HEK293 (cell line): ENCODE measurements around the gene CIROP.

ENCODE experiments used
- BCL11A ChIP-seq: fragments of 450-650 bp; formaldehyde crosslinking; IDR thresholded peaks from 2 replicates; pipeline ENCODE4 v1.5.1; 2016; ENCODE audit warnings: low read depth, missing biosample characterization, missing genetic modification characterization
- CTCF ChIP-seq: fragments of 450-650 bp; formaldehyde crosslinking; IDR thresholded peaks from 2 replicates; pipeline ENCODE4 v1.5.1; 2016; ENCODE audit warnings: missing biosample characterization, missing genetic modification characterization
- GLIS1 ChIP-seq: fragments of 450-650 bp; formaldehyde crosslinking; IDR thresholded peaks from 2 replicates; pipeline ENCODE4 v1.5.1; 2016; ENCODE audit warnings: missing biosample characterization, missing genetic modification characterization
- INSM2 ChIP-seq: fragments of 450-650 bp; formaldehyde crosslinking; IDR thresholded peaks from 2 replicates; pipeline ENCODE4 v1.5.1; 2016; ENCODE audit warnings: missing biosample characterization, missing genetic modification characterization
- KLF8 ChIP-seq: fragments of 450-650 bp; formaldehyde crosslinking; IDR thresholded peaks from 2 replicates; pipeline ENCODE4 v1.5.1; 2016; ENCODE audit warnings: missing biosample characterization, missing genetic modification characterization
- PATZ1 ChIP-seq: fragments of 450-650 bp; formaldehyde crosslinking; IDR thresholded peaks from 2 replicates; pipeline ENCODE4 v1.5.1; 2016; ENCODE audit warnings: missing biosample characterization, missing genetic modification characterization
- PRDM1 ChIP-seq: fragments of 450-650 bp; formaldehyde crosslinking; IDR thresholded peaks from 2 replicates; pipeline ENCODE4; 2016; ENCODE audit warnings: missing biosample characterization, missing genetic modification characterization
- SCRT1 ChIP-seq: fragments of 450-650 bp; formaldehyde crosslinking; IDR thresholded peaks from 2 replicates; pipeline ENCODE4 v1.5.1; 2016; ENCODE audit warnings: missing biosample characterization, missing genetic modification characterization, borderline replicate concordance
- TRIM28 ChIP-seq: IDR thresholded peaks from 2 replicates; pipeline ENCODE4 v1.6.1; 2011; ENCODE audit warnings: low read length, control low read depth, borderline replicate concordance
- ZBTB11 ChIP-seq: fragments of 450-650 bp; formaldehyde crosslinking; conservative IDR thresholded peaks from 2 replicates; pipeline ENCODE4 v1.5.1; 2016; ENCODE audit warnings: low read depth, missing biosample characterization, missing genetic modification characterization
- ZBTB48 ChIP-seq: fragments of 450-650 bp; formaldehyde crosslinking; IDR thresholded peaks from 2 replicates; pipeline ENCODE4 v1.5.1; 2016; ENCODE audit warnings: missing biosample characterization, missing genetic modification characterization
- ZEB2 ChIP-seq: fragments of 450-650 bp; formaldehyde crosslinking; IDR thresholded peaks from 2 replicates; pipeline ENCODE4 v1.5.1; 2016; ENCODE audit warnings: missing biosample characterization, missing genetic modification characterization
- ZNF146 ChIP-seq: fragments of 450-650 bp; formaldehyde crosslinking; IDR thresholded peaks from 2 replicates; pipeline ENCODE4 v1.5.1; 2016; ENCODE audit warnings: missing biosample characterization, missing genetic modification characterization
- ZNF169 ChIP-seq: fragments of 450-650 bp; formaldehyde crosslinking; IDR thresholded peaks from 2 replicates; pipeline ENCODE4 v1.5.1; 2016; ENCODE audit warnings: missing biosample characterization, missing genetic modification characterization
- ZNF324 ChIP-seq: fragments of 450-650 bp; formaldehyde crosslinking; IDR thresholded peaks from 2 replicates; pipeline ENCODE4 v1.5.1; 2016; ENCODE audit warnings: missing biosample characterization, missing genetic modification characterization
- ZNF362 ChIP-seq: fragments of 450-650 bp; formaldehyde crosslinking; IDR thresholded peaks from 2 replicates; pipeline ENCODE4 v1.5.1; 2016; ENCODE audit warnings: missing biosample characterization, missing genetic modification characterization
- ZNF514 ChIP-seq: fragments of 450-650 bp; formaldehyde crosslinking; IDR thresholded peaks from 2 replicates; pipeline ENCODE4 v1.5.1; 2016; ENCODE audit warnings: missing biosample characterization, missing genetic modification characterization
- ZNF580 ChIP-seq: fragments of 450-650 bp; formaldehyde crosslinking; IDR thresholded peaks from 2 replicates; pipeline ENCODE4 v1.5.1; 2016; ENCODE audit warnings: missing biosample characterization, missing genetic modification characterization
- ZNF626 ChIP-seq: fragments of 450-650 bp; sonication (Bioruptor Pico); formaldehyde crosslinking; IDR thresholded peaks from 2 replicates; pipeline ENCODE4 v1.5.1; 2018; ENCODE audit warnings: missing biosample characterization, missing genetic modification characterization, inconsistent platforms
- ZNF654 ChIP-seq: fragments of 450-650 bp; formaldehyde crosslinking; IDR thresholded peaks from 2 replicates; pipeline ENCODE4 v1.5.1; 2016; ENCODE audit warnings: low read depth, missing biosample characterization, missing genetic modification characterization
- ZNF658 ChIP-seq: fragments of 450-650 bp; formaldehyde crosslinking; IDR thresholded peaks from 2 replicates; pipeline ENCODE4; 2016; ENCODE audit warnings: missing biosample characterization, missing genetic modification characterization
- ZNF692 ChIP-seq: fragments of 450-650 bp; formaldehyde crosslinking; IDR thresholded peaks from 2 replicates; pipeline ENCODE4 v1.5.1; 2016; ENCODE audit warnings: missing biosample characterization, missing genetic modification characterization
- ZNF76 ChIP-seq: fragments of 450-650 bp; formaldehyde crosslinking; IDR thresholded peaks from 2 replicates; pipeline ENCODE4; 2016; ENCODE audit warnings: low read depth, missing biosample characterization, missing genetic modification characterization, borderline replicate concordance
- ZNF785 ChIP-seq: fragments of 450-650 bp; formaldehyde crosslinking; IDR thresholded peaks from 2 replicates; pipeline ENCODE4 v1.5.1; 2016; ENCODE audit warnings: missing biosample characterization, missing genetic modification characterization
- ZSCAN4 ChIP-seq: fragments of 450-650 bp; formaldehyde crosslinking; IDR thresholded peaks from 2 replicates; pipeline ENCODE4 v1.5.1; 2017; ENCODE audit warnings: missing biosample characterization, missing genetic modification characterization
- ZXDB ChIP-seq: fragments of 450-650 bp; formaldehyde crosslinking; IDR thresholded peaks from 2 replicates; pipeline ENCODE4 v1.5.1; 2016; ENCODE audit warnings: missing biosample characterization, missing genetic modification characterization

CIROP gene

GRCh38 chr14:23068789-23069412 is 35.9 kb downstream of the CIROP start (continued):
- no peak for TF ChIP-seq PATZ1 (tag by site-specific recombination)
- TF ChIP-seq ZNF362 (tag by site-specific recombination) = no peak
- TF ChIP-seq ZNF692 (tag by site-specific recombination) = peak; percentile 62; the same call in 1 of the 2 replicates
- peak; percentile 90 for TF ChIP-seq PRDM1 (tag by site-specific recombination)
- no peak for TF ChIP-seq ZNF76 (tag by site-specific recombination)
- TF ChIP-seq ZNF654 (tag by site-specific recombination) = peak; percentile 86
- TF ChIP-seq ZNF169 (tag by site-specific recombination) = no peak
- TF ChIP-seq ZNF324 (tag by site-specific recombination) = no peak
- TF ChIP-seq SCRT1 (tag by site-specific recombination) = no peak
- TF ChIP-seq TRIM28 = no peak
- TF ChIP-seq KLF8 (tag by site-specific recombination) = peak; percentile 36; the same call in 1 of the 2 replicates
- TF ChIP-seq ZNF626 = no peak
- TF ChIP-seq ZNF514 (tag by site-specific recombination) = no peak
- TF ChIP-seq ZSCAN4 = no peak
- TF ChIP-seq ZBTB11 (tag by site-specific recombination) = peak; percentile 78
- peak; percentile 95 for TF ChIP-seq CTCF (tag by site-specific recombination)
- peak; percentile 28; the same call in 1 of the 2 replicates for TF ChIP-seq ZXDB (tag by site-specific recombination)
- peak; percentile 40; the same call in 1 of the 2 replicates for TF ChIP-seq ZBTB48 (tag by site-specific recombination)
- TF ChIP-seq ZNF580 = no peak
- TF ChIP-seq BCL11A = no peak
- no peak for TF ChIP-seq GLIS1 (tag by site-specific recombination)
- no peak for TF ChIP-seq ZNF146 (tag by site-specific recombination)
- no peak for TF ChIP-seq ZNF658 (tag by site-specific recombination)
- peak; percentile 55; the same call in 1 of the 2 replicates for TF ChIP-seq ZEB2 (tag by site-specific recombination)
- TF ChIP-seq INSM2 (tag by site-specific recombination) = no peak
- TF ChIP-seq ZNF785 (tag by site-specific recombination) = no peak
